LHCN-M2 (cell line): ENCODE data around the gene OR13G1. TPM values are rescaled to one million over a fixed set of nuclear protein-coding genes. Genes with fewer than 3 reads are reported as not detected.
"Not testable (repeated sequence)": the region's sequence is repeated elsewhere in the genome, so short reads cannot be mapped to it uniquely, and the experiment has no call there.

Experiments
- DNase-seq: peaks from one replicate; pipeline ENCODE4 v3.0.0-alpha.2; 2012; ENCODE audit warnings: low read depth
- polyA plus RNA-seq: library from polyadenylated mRNA; unstranded; fragments of >200 nt; gene quantifications from one replicate; pipeline ENCODE4 v1.2.1, GENCODE V29; 2012; ENCODE audit warnings: missing spikeins
- total RNA-seq: library from RNA; depleted of rRNA; stranded (reverse); fragments of >200 nt; gene quantifications from 2 replicates; pipeline ENCODE4 v1.2.3, GENCODE V29; 2014; rRNA removed

Gene OR13G1
- not detected in 2 replicates for total RNA-seq
- polyA plus RNA-seq: not detected

GRCh38 chr1:247679639-247680038 lies at the start of gene OR13G1:
TSS of gene OR13G1 (minus strand) at chr1:247679739. CDS start at chr1:247673041, 6,698 bp downstream.
- DNase-seq: no peak

GRCh38 chr1:247721222-247721621 lies 41.7 kb upstream of the OR13G1 start:
- DNase-seq: no peak

GRCh38 chr1:247716546-247716945 lies 37.0 kb upstream of the OR13G1 start, which contains the start of gene OR6F1:
TSS of gene OR6F1 (minus strand) at chr1:247716646. CDS start at chr1:247712755, 3,891 bp downstream.
- DNase-seq: no peak

- no peak for DNase-seq
Observed at GRCh38 chr1:247713753-247714152, 34.2 kb upstream of the OR13G1 start.

- not testable (repeated sequence) for DNase-seq
Observed at GRCh38 chr1:247710681-247711080, 31.1 kb upstream of the OR13G1 start.

- DNase-seq: no peak
Observed at GRCh38 chr1:247701338-247701737, 21.8 kb upstream of the OR13G1 start.

GRCh38 chr1:247681288-247681897 lies 1.9 kb upstream of the OR13G1 start:
- DNase-seq: peak; percentile 29

- DNase-seq: no peak
Observed at GRCh38 chr1:247680171-247680570, 632 bp upstream of the OR13G1 start.

GRCh38 chr1:247669225-247669624 lies 10.3 kb downstream of the OR13G1 start:
- no peak for DNase-seq

- DNase-seq: no peak
Observed at GRCh38 chr1:247656221-247656875, 23.2 kb downstream of the OR13G1 start.

GRCh38 chr1:247653040-247653439 lies 26.5 kb downstream of the OR13G1 start:
- DNase-seq: no peak

- DNase-seq: no peak
Observed at GRCh38 chr1:247647864-247648263, 31.7 kb downstream of the OR13G1 start.

GRCh38 chr1:247646867-247647266 lies 32.7 kb downstream of the OR13G1 start:
- no peak for DNase-seq

GRCh38 chr1:247642742-247643141 lies 36.8 kb downstream of the OR13G1 start:
- DNase-seq: no peak

- DNase-seq: no peak
Observed at GRCh38 chr1:247639381-247639981, 40.1 kb downstream of the OR13G1 start.

GRCh38 chr1:247638781-247639180 lies 40.8 kb downstream of the OR13G1 start:
- DNase-seq: no peak

GRCh38 chr1:247638011-247638410 lies 41.5 kb downstream of the OR13G1 start:
- no peak for DNase-seq

GRCh38 chr1:247627951-247628350 lies 51.6 kb downstream of the OR13G1 start:
- no peak for DNase-seq

Other genes starting within 250 kb of the OR13G1 start
- not detected in 2 replicates for gene OR2B11, start 221.6 kb downstream of the OR13G1 start, total RNA-seq
- not detected in 2 replicates for gene OR2C3, start 143.3 kb downstream of the OR13G1 start, total RNA-seq
- gene GCSAML, start 130.6 kb downstream of the OR13G1 start, total RNA-seq: not detected in 2 replicates
- gene OR2G2, start 91.4 kb downstream of the OR13G1 start, total RNA-seq: not detected in 2 replicates
- gene OR2G3, start 74.2 kb downstream of the OR13G1 start, total RNA-seq: not detected in 2 replicates
- gene OR6F1, start 36.9 kb upstream of the OR13G1 start, total RNA-seq: not detected in 2 replicates
- not detected in 2 replicates for gene OR14K1, start 58.9 kb upstream of the OR13G1 start, total RNA-seq
- gene OR14A2, start 68.4 kb upstream of the OR13G1 start, total RNA-seq: not detected in 2 replicates
- not detected in 2 replicates for gene OR1C1, start 80.8 kb upstream of the OR13G1 start, total RNA-seq
- not detected in 2 replicates for gene OR14A16, start 144.4 kb upstream of the OR13G1 start, total RNA-seq
- gene OR11L1, start 162.2 kb upstream of the OR13G1 start, total RNA-seq: not detected in 2 replicates
- not detected in 2 replicates for gene TRIM58, start 177.4 kb upstream of the OR13G1 start, total RNA-seq
- not detected in 2 replicates for gene OR2W3, start 215.8 kb upstream of the OR13G1 start, total RNA-seq
- not detected in 2 replicates for gene OR2T8, start 240.5 kb upstream of the OR13G1 start, total RNA-seq
- not detected in 2 replicates for gene OR2AJ1, start 245.2 kb upstream of the OR13G1 start, total RNA-seq